ENCODE data around the gene CCDC137. TPM values are rescaled to one million over a fixed set of nuclear protein-coding genes. Genes with fewer than 3 reads are reported as not detected.

CCDC137 gene
- total RNA-seq, 4 donors from 2014 or later: 4.4 to 11.4 (median 8.8) TPM

- WGBS, 2 donors: 75 to 77% methylated on average over 30 to 35 of the region's 36 CpGs
- Histone ChIP-seq H3K9me3 (no peaks in the 10 kb centered on the region), H3K36me3 (no peaks in the 10 kb centered on the region), H3K27me3 (no peaks in the 10 kb centered on the region), H3K4me1 (peaks cover 23 to 27% of the 10 kb centered on the region in 2 donors), H3K27ac (no peak overlapping the region), H3K4me3 (replicated peaks in 1 of 3) (no peak overlapping the region)
- peak in 1 of 2 donors; percentile 27 for DNase-seq
- TF ChIP-seq POLR2A (IDR thresholded peaks at IDR 0.05): no peak
- no peak for TF ChIP-seq CTCF (IDR thresholded peaks at IDR 0.05)
- intact Hi-C loops (cut with DNase I): loop anchor here (5.0 kb wide), 1 partner anchor 144 kb away; no protein-coding TSS in a partner anchor
Observed at GRCh38 chr17:81713556-81714411, 47.2 kb downstream of the CCDC137 start.

- TF ChIP-seq POLR2A (IDR thresholded peaks at IDR 0.05): no peak
- TF ChIP-seq CTCF (IDR thresholded peaks at IDR 0.05): no peak
- intact Hi-C loops (cut with DNase I): loop anchor here (5.0 kb wide), 1 partner anchor 143 kb away; no protein-coding TSS in a partner anchor
- Histone ChIP-seq H3K4me1 (peaks cover 23 to 27% of the 10 kb centered on the region in 2 donors), H3K4me3 (replicated peaks in 1 of 3) (no peak overlapping the region), H3K27ac (no peak overlapping the region), H3K9me3 (no peaks in the 10 kb centered on the region), H3K36me3 (no peaks in the 10 kb centered on the region), H3K27me3 (no peaks in the 10 kb centered on the region)
- no peak for DNase-seq
- WGBS, 2 donors: 92 to 97% methylated on average over 21 to 39 of the region's 39 CpGs
Observed at GRCh38 chr17:81714412-81715106, 48.0 kb downstream of the CCDC137 start.

- no peak overlapping the region for H3K4me3 ChIP-seq (replicated peaks in 1 of 3)
- 89 to 95% methylated on average over 10 to 12 of the region's 32 CpGs for WGBS, 2 donors
- H3K27ac ChIP-seq: no peak overlapping the region
- TF ChIP-seq CTCF (IDR thresholded peaks at IDR 0.05): no peak
- TF ChIP-seq POLR2A (IDR thresholded peaks at IDR 0.05): no peak
- H3K27me3 ChIP-seq: no peaks in the 10 kb centered on the region
- no peak for DNase-seq
- no peaks in the 10 kb centered on the region for H3K9me3 ChIP-seq
- intact Hi-C loops (cut with DNase I): no loop called here
- H3K36me3 ChIP-seq: no peaks in the 10 kb centered on the region
- peaks cover 23 to 27% of the 10 kb centered on the region in 2 donors for H3K4me1 ChIP-seq
Observed at GRCh38 chr17:81715107-81715871, 48.8 kb downstream of the CCDC137 start.

GRCh38 chr17:81715872-81716673 is 49.5 kb downstream of the CCDC137 start:
- DNase-seq: no peak
- WGBS, 2 donors: 95% methylated on average over 20 to 33 of the region's 43 CpGs
- intact Hi-C loops (cut with DNase I): no loop called here
- H3K9me3 ChIP-seq: no peaks in the 10 kb centered on the region
- TF ChIP-seq POLR2A (IDR thresholded peaks at IDR 0.05) (no peak), CTCF (IDR thresholded peaks at IDR 0.05) (no peak)
- H3K36me3 ChIP-seq: no peaks in the 10 kb centered on the region
- no peaks in the 10 kb centered on the region for H3K27me3 ChIP-seq
- H3K27ac ChIP-seq: no peak overlapping the region
- H3K4me1 ChIP-seq: peaks cover 16 to 20% of the 10 kb centered on the region in 2 donors
- no peak overlapping the region for H3K4me3 ChIP-seq (replicated peaks in 1 of 3)

Measured in thyroid gland (tissue), 4 donors.